ENCODE data around the gene CCDC122.

- TF ChIP-seq CTCF (IDR thresholded peaks at IDR 0.05; ENCODE audit: low read depth, low read length), result peak; percentile 65
- TF ChIP-seq EZH2phosphoT487 (IDR thresholded peaks at IDR 0.05; ENCODE audit: low read depth), result no peak
Observed at GRCh38 chr13:43874504-43875092, 4.9 kb downstream of the CCDC122 start.
